Left ventricle myocardium inferior (tissue), 1 donor: ENCODE measurements around the gene ADNP. TPM values are rescaled to one million over a fixed set of nuclear protein-coding genes. Genes with fewer than 3 reads are reported as not detected.

Experiments used
- DNase-seq: peaks from one replicate; pipeline ENCODE4 v3.0.0-alpha.2; 2020
- H3K27ac ChIP-seq: fragments of 200-600 bp; replicated peaks from 2 replicates; pipeline ENCODE4 v1.8.0; 2021
- H3K27me3 ChIP-seq: fragments of 200-600 bp; 2 replicates; pipeline ENCODE4 v1.8.0; 2021; ENCODE audit warnings: low read depth
- H3K36me3 ChIP-seq: fragments of 200-600 bp; 2 replicates; pipeline ENCODE4 v1.8.0; 2021
- H3K4me1 ChIP-seq: fragments of 200-600 bp; 2 replicates; pipeline ENCODE4 v1.8.0; 2021
- H3K4me3 ChIP-seq: fragments of 200-600 bp; 2 replicates; pipeline ENCODE4 v1.8.0; 2021; ENCODE audit warnings: mild to moderate bottlenecking, moderate library complexity
- H3K9me3 ChIP-seq: fragments of 200-600 bp; replicated peaks from 2 replicates; pipeline ENCODE4 v1.8.0; 2021
- CTCF ChIP-seq: fragments of 200-600 bp; IDR thresholded peaks from 2 replicates; pipeline ENCODE4 v1.8.0; 2021; ENCODE audit warnings: antibody characterized with exemption, mild to moderate bottlenecking, borderline replicate concordance
- intact Hi-C: fragments of 100-400 bp; cut with micrococcal nuclease; formaldehyde crosslinking; loops from one replicate; pipeline ENCODE4 v1.11.0; 2022
- total RNA-seq: library from RNA; stranded (reverse); fragmentation: NEBNext Ultra II Directional; extraction: Animal tissue kit (Norgen Biotek cat#: 25700); gene quantifications from one replicate; pipeline ENCODE4 v1.2.1, GENCODE V29; 2021
- donor health status: DM: no; HTN: yes; CAD: no; lungs with severe emphysema.

ADNP gene
- total RNA-seq, 1 donor from 2014 or later: 27.3 TPM

DNA sequence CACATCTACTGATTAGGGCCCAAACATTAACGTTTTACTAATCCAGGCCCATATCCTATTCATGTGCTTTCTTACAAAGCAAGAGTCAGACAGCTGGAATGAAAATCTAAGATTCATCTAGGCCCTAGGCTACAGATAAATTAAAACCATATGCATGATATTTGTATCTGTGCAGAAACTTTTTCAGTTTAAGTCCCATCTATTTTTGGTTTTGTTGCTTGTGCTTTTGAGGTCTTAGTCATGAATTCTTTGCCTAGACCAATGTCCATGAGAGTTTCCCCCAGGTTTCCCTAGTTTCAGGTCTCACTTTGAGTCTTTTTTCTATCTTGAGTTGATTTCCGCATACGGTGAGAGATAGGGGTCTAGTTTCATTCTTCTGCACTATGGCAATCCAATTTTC lies 20.2 kb downstream of the ADNP start:
- Histone ChIP-seq H3K27me3 (no peaks in the 10 kb centered on the region), H3K4me3 (no peak overlapping the region), H3K36me3 (no peaks in the 10 kb centered on the region), H3K9me3 (no peaks in the 10 kb centered on the region), H3K4me1 (peaks cover 63% of the 10 kb centered on the region), H3K27ac (no peak overlapping the region)
- intact Hi-C loops: loop anchor here (10.0 kb wide), 1 partner anchor 116 kb away; the partner anchor contains the start of gene BCAS4
- TF ChIP-seq CTCF: no peak
- DNase-seq: no peak

DNA sequence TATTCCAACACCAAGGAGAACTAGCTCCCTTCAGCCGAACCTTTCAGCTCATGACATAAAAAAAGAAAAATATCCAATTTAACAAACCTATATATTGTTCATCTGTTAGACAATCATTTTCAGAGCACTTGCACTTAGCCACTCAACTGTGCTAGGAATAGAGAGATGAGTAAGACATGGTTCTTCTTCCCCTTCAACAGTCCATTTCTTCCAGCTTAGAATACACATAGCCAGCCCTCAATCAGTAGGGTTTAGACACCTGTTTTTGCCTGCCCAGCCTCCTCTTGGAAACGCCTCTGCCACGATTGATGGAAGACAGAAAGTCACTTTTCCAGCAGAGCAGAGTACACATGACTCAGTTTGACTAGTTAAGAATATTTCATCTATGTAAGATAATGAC lies 21.8 kb downstream of the ADNP start:
- intact Hi-C loops: no loop called here
- Histone ChIP-seq H3K9me3 (no peaks in the 10 kb centered on the region), H3K27me3 (no peaks in the 10 kb centered on the region), H3K36me3 (no peaks in the 10 kb centered on the region), H3K4me1 (peaks cover 62% of the 10 kb centered on the region), H3K27ac (no peak overlapping the region), H3K4me3 (no peak overlapping the region)
- TF ChIP-seq CTCF: no peak
- DNase-seq: no peak

DNA sequence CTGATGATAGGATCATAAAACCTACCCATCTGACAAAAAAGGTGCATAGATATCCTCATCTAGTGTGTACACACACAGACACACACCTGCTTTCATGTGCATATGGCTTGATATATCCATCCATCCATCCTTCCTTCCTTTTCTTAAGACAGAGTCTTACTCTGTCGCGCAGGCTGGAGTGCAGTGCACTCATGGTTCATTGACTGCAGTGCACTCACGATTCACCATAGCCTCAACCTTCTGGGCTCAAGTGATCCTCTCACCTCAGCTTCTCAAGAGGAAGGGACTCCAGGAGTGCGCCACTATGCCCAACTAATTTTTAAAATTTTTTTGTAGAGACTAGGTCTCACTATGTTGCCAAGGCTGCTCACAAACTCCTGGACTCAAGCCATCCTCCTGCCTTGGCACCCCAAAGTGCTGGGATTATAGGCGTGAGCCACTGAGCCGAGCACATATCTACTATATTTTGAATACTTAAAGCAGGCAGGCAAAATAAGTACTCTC lies 27.1 kb downstream of the ADNP start:
- H3K9me3 ChIP-seq: no peaks in the 10 kb centered on the region
- intact Hi-C loops: no loop called here
- H3K4me3 ChIP-seq: no peak overlapping the region
- peaks cover 33% of the 10 kb centered on the region for H3K36me3 ChIP-seq
- H3K4me1 ChIP-seq: peaks cover 37% of the 10 kb centered on the region
- no peak overlapping the region for H3K27ac ChIP-seq
- TF ChIP-seq CTCF: no peak
- H3K27me3 ChIP-seq: no peaks in the 10 kb centered on the region
- no peak for DNase-seq

GRCh38 chr20:50903353-50904051 lies 27.7 kb downstream of the ADNP start:
- no peak for TF ChIP-seq CTCF
- no peaks in the 10 kb centered on the region for H3K27me3 ChIP-seq
- peaks cover 37% of the 10 kb centered on the region for H3K4me1 ChIP-seq
- H3K36me3 ChIP-seq: peaks cover 39% of the 10 kb centered on the region
- no peak overlapping the region for H3K27ac ChIP-seq
- H3K9me3 ChIP-seq: no peaks in the 10 kb centered on the region
- no peak for DNase-seq
- no peak overlapping the region for H3K4me3 ChIP-seq
- intact Hi-C loops: no loop called here

GRCh38 chr20:50901301-50901700 lies 29.9 kb downstream of the ADNP start:
- peaks cover 31% of the 10 kb centered on the region for H3K4me1 ChIP-seq
- intact Hi-C loops: no loop called here
- H3K36me3 ChIP-seq: peaks cover 61% of the 10 kb centered on the region
- no peak for TF ChIP-seq CTCF
- no peaks in the 10 kb centered on the region for H3K9me3 ChIP-seq
- DNase-seq: no peak
- no peaks in the 10 kb centered on the region for H3K27me3 ChIP-seq
- H3K4me3 ChIP-seq: no peak overlapping the region
- H3K27ac ChIP-seq: no peak overlapping the region
